ENCODE data around the gene SH3D19.

The SH3D19 gene

GRCh38 chr4:151198748-151199147 is 126.7 kb downstream of the SH3D19 start:
- Histone ChIP-seq H3K4me1 (ENCODE audit: low read length) (peaks cover 3% of the 10 kb centered on the region; the same call in 1 of the 2 replicates), H3K27ac (ENCODE audit: low read length) (no peak overlapping the region), H3K9ac (ENCODE audit: low read length) (no peak overlapping the region), H3K27me3 (ENCODE audit: low read depth, low read length) (no peaks in the 10 kb centered on the region), H3K79me2 (ENCODE audit: low read length) (no peaks in the 10 kb centered on the region), H3K4me3 (ENCODE audit: low read length) (no peak overlapping the region), H3K4me2 (ENCODE audit: low read length) (no peak overlapping the region), H4K20me1 (ENCODE audit: insufficient read depth, low read length) (no peaks in the 10 kb centered on the region), H3K9me3 (ENCODE audit: insufficient read depth, low read length) (no peaks in the 10 kb centered on the region), H2AFZ (ENCODE audit: low read depth, low read length) (no peak overlapping the region), H3K36me3 (replicated peaks; ENCODE audit: low read depth, low read length) (no peaks in the 10 kb centered on the region)
- TF ChIP-seq, protein P1, sequence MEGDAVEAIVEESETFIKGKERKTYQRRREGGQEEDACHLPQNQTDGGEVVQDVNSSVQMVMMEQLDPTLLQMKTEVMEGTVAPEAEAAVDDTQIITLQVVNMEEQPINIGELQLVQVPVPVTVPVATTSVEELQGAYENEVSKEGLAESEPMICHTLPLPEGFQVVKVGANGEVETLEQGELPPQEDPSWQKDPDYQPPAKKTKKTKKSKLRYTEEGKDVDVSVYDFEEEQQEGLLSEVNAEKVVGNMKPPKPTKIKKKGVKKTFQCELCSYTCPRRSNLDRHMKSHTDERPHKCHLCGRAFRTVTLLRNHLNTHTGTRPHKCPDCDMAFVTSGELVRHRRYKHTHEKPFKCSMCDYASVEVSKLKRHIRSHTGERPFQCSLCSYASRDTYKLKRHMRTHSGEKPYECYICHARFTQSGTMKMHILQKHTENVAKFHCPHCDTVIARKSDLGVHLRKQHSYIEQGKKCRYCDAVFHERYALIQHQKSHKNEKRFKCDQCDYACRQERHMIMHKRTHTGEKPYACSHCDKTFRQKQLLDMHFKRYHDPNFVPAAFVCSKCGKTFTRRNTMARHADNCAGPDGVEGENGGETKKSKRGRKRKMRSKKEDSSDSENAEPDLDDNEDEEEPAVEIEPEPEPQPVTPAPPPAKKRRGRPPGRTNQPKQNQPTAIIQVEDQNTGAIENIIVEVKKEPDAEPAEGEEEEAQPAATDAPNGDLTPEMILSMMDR (IDR thresholded peaks at IDR 0.05; ENCODE audit: low read depth, low read length) = no peak
- TF ChIP-seq EZH2phosphoT487 (IDR thresholded peaks at IDR 0.05; ENCODE audit: low read depth) = no peak

- Histone ChIP-seq H3K36me3 (replicated peaks; ENCODE audit: low read depth, low read length) (no peaks in the 10 kb centered on the region), H3K9ac (ENCODE audit: low read length) (no peak overlapping the region), H2AFZ (ENCODE audit: low read depth, low read length) (no peak overlapping the region), H4K20me1 (ENCODE audit: insufficient read depth, low read length) (no peaks in the 10 kb centered on the region), H3K79me2 (ENCODE audit: low read length) (no peaks in the 10 kb centered on the region), H3K9me3 (ENCODE audit: insufficient read depth, low read length) (no peaks in the 10 kb centered on the region), H3K27ac (ENCODE audit: low read length) (no peak overlapping the region), H3K4me1 (ENCODE audit: low read length) (peaks cover 3% of the 10 kb centered on the region; the same call in 1 of the 2 replicates), H3K4me2 (ENCODE audit: low read length) (no peak overlapping the region), H3K27me3 (ENCODE audit: low read depth, low read length) (no peaks in the 10 kb centered on the region), H3K4me3 (ENCODE audit: low read length) (no peak overlapping the region)
- TF ChIP-seq, protein P1 (IDR thresholded peaks at IDR 0.05; ENCODE audit: low read depth, low read length) = no peak
- TF ChIP-seq EZH2phosphoT487 (IDR thresholded peaks at IDR 0.05; ENCODE audit: low read depth) = no peak
These were observed 128.2 kb downstream of the SH3D19 start for GRCh38 chr4:151197247-151197646.

- Histone ChIP-seq H3K4me2 (ENCODE audit: low read length) (no peak overlapping the region), H3K4me1 (ENCODE audit: low read length) (peaks cover 3% of the 10 kb centered on the region; the same call in 1 of the 2 replicates), H3K36me3 (replicated peaks; ENCODE audit: low read depth, low read length) (no peaks in the 10 kb centered on the region), H4K20me1 (ENCODE audit: insufficient read depth, low read length) (no peaks in the 10 kb centered on the region), H3K9me3 (ENCODE audit: insufficient read depth, low read length) (no peaks in the 10 kb centered on the region; the same call in 1 of the 2 replicates), H2AFZ (ENCODE audit: low read depth, low read length) (no peak overlapping the region), H3K27ac (ENCODE audit: low read length) (no peak overlapping the region), H3K27me3 (ENCODE audit: low read depth, low read length) (no peaks in the 10 kb centered on the region), H3K4me3 (ENCODE audit: low read length) (no peak overlapping the region), H3K9ac (ENCODE audit: low read length) (no peak overlapping the region), H3K79me2 (ENCODE audit: low read length) (no peaks in the 10 kb centered on the region)
- no peak for TF ChIP-seq EZH2phosphoT487 (IDR thresholded peaks at IDR 0.05; ENCODE audit: low read depth)
- TF ChIP-seq, protein P1 (IDR thresholded peaks at IDR 0.05; ENCODE audit: low read depth, low read length) = no peak
These were observed 129.6 kb downstream of the SH3D19 start for GRCh38 chr4:151195801-151196200.

DNA sequence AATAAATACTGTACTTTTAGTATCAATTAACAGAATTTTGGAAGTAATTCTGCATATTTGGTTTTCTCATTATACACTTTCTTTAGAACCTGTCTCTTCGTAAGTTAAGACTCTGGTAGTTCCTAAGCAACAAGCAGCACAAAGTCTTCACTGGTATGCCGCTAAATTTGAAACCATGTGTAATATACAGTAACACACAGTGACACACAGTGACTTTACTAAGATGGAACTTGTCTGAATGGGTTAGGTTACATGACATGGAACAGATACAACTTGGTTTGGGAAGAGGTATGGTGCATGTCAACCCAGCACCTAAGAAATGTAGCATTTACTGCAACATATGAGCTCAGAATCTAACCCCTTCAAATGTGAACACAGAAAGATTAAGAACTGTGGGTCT is 132.0 kb downstream of the SH3D19 start:
- no peak overlapping the region for H3K9ac ChIP-seq (ENCODE audit: low read length)
- peaks cover 3% of the 10 kb centered on the region; the same call in 1 of the 2 replicates for H3K4me1 ChIP-seq (ENCODE audit: low read length)
- H3K79me2 ChIP-seq (ENCODE audit: low read length) = no peaks in the 10 kb centered on the region
- H3K27me3 ChIP-seq (ENCODE audit: low read depth, low read length) = no peaks in the 10 kb centered on the region
- no peaks in the 10 kb centered on the region; the same call in 1 of the 2 replicates for H3K9me3 ChIP-seq (ENCODE audit: insufficient read depth, low read length)
- H2AFZ ChIP-seq (ENCODE audit: low read depth, low read length) = no peak overlapping the region
- TF ChIP-seq, protein P1 (IDR thresholded peaks at IDR 0.05; ENCODE audit: low read depth, low read length) = no peak
- no peak for TF ChIP-seq EZH2phosphoT487 (IDR thresholded peaks at IDR 0.05; ENCODE audit: low read depth)
- H3K4me3 ChIP-seq (ENCODE audit: low read length) = no peak overlapping the region
- H3K4me2 ChIP-seq (ENCODE audit: low read length) = no peak overlapping the region
- no peaks in the 10 kb centered on the region for H4K20me1 ChIP-seq (ENCODE audit: insufficient read depth, low read length)
- H3K27ac ChIP-seq (ENCODE audit: low read length) = no peak overlapping the region
- H3K36me3 ChIP-seq (replicated peaks; ENCODE audit: low read depth, low read length) = no peaks in the 10 kb centered on the region

Measured in OCI-LY3 (cell line).